CD1c-positive myeloid dendritic cell (primary cell): ENCODE measurements around the gene HAUS7.
"Not testable (repeated sequence)": the region's sequence is repeated elsewhere in the genome, so short reads cannot be mapped to it uniquely, and the experiment has no call there.

ENCODE experiments used
- DNase-seq: peaks from one replicate; pipeline ENCODE4 v3.0.0-alpha.2; 2016; ENCODE audit errors: extremely low spot score

The HAUS7 gene

DNA sequence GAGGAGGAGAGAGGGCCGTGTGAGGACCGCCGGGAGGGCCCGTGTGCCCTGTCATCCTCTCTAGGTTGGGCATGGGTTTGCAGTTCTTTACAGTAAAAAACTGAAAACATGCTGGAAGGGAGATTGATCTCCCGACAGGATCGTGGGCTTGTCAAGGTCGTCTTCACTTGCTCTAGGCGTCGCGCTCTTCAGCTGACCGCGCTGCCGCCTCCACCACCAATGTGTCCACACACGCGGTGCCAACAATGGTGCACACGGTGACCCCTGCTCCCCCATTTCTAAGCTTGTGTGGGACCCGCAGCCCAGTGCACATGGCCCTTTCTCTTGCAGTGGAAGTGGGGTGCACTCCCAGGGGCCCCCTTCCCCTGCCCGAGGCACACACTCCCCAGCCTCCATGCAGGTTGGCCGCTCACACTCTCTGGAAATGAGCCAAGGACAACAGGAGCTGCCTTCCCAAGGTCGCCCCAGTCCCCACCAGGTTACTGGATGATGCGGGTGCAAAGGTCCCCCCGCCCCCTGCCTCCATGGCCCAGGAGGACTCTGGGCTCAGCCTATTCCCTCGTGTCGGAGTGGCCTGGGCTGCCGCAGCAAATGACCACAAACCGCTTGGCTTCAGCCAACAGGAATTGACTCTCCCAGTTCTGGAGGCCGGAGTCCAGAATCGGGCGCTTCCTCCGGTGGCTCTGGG is 60.8 kb downstream of the HAUS7 start:
- no peak for DNase-seq

DNA sequence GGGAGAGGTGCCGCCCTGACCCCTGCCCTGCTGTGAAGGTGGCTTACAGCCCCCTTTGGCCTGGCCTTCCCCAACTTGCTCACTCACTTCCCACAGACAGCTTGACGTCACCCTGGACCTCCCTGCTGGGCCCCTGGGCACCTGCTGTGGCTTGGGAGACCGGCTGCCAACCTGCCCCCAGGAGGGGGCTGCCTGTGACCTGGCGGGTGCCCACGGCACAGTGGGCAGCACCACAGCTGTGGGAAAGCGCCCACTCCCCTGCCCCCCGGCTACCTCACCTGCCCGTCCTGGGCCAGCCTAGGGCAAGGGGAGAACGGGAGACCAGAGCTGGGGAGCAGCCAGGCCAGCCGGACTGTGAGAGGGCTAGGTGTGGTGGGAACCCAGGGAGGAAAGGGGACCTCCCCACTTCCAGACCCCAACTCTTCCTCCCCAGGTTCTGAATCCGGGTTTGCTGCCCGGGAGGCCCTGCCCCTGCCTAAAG is 61.5 kb downstream of the HAUS7 start:
- DNase-seq = no peak

DNA sequence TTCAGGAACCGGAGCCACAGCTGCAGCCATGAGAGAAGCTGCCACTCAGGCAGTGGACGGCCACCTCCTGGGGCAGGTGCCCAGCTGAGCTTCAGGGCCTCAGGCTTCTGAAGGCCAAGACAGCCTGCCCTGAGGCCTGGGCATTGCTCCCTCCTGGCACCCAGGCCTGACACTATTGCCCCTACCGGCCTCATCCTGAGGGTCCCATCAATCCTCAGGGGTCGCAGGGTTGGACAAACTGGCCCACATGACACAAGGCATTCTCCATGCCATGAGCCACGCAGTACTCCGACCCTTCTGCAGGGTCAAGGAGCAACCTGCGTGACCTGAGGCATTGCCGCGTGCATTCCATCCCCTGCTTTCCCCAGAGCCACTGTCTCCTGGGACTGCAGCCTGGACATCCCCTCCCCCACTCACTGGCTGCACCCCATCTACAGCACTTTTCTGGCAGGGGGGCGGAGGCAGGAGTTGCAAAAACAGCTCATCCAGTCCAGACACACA is 62.1 kb downstream of the HAUS7 start:
- DNase-seq = no peak

DNA sequence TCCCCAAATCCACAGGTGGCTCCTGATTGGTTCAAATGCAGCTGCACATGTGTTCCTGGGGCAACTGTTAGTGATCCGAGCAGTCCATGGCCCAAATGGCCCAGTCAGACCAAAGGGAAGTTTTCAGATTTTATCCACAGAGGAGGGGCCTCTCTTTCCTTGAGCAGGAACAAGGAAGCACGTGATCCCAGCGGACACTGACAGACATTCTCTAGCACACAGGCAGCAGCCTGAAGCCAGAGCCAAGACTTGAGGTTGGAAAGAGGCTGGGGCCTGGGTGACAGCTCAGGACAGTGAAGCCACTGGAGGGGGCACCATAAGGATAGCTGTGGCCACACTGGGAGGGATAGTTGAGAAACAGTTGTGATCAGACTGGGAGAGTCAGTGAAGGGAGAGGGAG is 62.6 kb downstream of the HAUS7 start:
- DNase-seq = no peak

DNA sequence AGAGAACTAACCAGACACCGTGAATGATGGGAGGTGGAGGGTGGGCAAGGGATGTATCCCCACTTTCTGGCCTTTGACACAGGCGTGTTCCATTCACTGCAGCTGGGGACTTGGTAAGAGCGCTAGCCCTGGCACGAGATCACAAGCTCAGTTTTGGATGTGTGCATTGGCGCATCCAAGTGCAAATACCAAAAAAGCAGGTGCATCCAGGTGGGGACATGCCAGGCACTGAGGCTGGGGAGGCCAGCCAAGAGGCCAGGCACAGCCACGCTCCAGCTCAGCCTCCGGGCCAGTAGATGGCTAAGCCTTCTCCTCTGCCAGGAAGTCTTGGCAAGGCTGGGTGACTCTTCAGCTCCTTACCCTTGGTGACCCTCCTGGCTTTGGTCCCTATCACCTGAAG is 63.5 kb downstream of the HAUS7 start:
- no peak for DNase-seq

DNA sequence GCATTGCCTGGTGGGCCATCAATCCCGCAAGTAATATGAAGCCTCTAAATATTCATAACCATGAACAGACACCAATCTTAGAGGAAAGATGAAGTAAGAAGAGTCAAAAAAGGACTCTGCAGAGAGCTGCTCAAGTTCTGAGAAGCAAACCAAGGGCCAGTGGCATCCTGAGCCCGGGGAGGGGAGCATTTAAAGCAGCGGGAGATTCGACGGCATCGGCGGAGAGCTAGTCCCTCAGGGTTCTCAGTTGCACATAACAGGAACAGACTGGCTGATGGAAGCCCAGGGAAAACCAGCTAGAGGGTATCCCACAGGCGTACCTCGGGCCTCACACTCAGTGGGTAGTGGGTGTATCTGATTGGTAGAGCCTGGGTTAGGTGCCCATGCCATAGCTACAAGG is 64.4 kb downstream of the HAUS7 start:
- no peak for DNase-seq

DNA sequence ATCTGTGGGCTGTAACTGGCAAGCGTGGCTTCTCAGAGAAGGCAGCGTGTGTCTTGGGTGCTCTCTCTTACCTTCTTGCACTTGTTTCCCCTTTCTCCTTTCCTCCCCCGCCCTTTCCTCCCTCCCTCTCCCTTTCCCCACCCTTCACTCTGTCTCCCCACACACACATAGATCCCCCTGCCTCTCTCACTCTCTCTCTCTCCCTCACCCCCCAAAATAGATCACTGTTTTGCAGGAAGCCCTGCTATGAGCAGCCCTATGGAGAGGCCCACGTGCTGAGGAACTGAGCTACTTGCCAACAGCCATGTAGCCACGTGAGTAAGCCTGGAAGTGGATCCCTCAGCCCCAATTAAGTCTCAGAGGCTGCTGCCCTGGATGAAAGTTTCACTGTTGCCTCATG is 65.0 kb downstream of the HAUS7 start:
- DNase-seq = no peak

DNA sequence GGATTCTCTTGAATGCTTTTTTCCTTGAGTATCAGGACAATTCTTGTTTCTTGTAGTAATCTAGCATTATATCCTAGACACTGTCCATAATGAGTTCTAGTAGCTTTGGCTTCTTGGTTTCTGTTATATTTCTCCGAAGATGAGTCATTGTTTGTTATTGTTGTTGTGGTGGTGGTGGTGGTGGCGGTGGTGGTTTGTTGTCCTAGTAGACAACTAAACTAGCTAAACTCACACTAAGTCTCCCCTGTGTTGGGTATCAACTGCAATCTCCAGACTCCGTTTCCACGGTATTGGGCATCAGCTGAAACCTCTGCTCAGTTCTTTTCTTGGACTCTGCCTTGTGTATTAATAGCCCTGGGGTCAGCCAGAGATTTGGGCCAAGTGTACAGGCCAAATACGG is 66.0 kb downstream of the HAUS7 start:
- not testable (repeated sequence) for DNase-seq

DNA sequence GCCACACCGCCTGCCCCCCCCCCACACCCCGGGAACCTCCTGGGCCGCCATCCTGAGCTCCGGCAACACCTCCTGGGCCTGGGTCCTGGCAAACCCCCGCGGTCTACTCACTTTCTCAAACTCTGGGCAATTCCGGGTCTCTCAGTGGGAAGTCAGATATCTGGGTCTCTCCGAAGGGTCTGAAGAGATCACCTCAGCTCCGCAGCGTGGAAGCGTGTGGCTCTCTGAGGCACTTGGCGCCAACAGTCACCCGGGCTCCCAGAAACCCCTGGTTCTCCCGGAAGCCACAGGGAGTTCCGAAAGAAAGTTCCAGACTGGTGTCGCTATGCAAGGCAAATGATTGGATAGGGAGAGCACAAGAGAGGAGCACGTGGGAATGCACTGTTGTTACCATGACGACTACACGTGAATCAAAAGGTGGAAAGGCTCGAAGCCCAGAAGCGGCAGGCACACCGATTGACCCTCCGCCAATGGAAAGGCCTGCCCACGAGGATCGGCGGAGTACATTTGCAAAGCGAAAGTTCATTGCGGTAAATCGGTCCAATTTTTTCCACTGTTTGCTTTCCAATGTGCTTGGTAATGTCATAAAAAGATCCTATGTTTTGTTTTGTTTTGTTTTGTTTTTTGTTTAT is 69.1 kb downstream of the HAUS7 start, which contains the start of gene PNMA6E:
Gene PNMA6E (minus strand): TSS at position 218 of the 632 bp plus-strand sequence. CDS start 2,501 bp downstream, outside the sequence.
- no peak for DNase-seq

DNA sequence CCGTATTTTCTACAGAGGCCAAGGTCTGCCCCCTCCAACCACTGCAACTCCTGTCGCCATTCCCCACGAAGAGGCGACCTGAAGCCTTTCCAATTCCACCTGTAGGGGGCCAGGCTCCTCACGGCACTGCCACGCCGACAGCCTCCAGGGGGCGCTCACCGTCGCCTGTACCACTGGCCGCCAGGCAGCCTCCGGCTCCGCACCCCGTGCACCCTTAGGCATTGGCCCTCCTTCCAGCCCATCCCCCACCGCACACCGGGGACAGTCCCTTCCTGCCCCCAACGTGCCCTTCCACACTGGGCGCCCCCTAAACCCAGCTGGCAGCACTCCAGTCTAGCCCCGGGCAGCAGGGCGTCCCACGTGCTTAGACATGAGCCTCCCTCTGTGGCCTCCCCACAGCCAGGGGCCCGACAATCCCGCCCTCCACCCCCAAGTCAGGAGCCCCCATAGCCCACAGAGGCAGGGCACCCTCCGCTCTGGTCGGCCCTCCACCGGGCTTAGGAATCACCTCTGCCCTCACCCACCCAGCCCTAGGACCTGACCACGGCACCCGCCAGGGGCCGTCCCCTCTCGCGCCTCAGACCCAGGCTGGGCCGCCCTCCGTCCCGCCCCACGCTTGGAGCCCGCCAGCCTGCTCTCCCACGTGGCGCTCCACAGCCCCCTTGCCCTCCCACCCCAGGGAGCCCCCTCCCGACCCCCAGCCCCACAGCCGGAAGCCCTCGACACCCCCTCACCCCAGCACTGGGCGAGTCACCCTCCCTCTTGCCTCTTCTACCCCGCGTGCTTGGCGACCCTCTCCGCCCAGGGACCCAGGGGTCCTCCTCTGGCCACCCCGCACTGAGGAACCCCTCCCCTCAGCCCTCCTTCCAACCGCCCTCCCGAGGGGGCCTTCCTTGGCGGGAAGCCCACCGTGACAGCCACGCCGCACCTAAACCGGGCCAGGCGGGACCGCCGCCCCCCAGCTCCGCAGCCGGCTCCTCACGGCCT is 69.9 kb downstream of the HAUS7 start:
- DNase-seq = peak; percentile 62

DNA sequence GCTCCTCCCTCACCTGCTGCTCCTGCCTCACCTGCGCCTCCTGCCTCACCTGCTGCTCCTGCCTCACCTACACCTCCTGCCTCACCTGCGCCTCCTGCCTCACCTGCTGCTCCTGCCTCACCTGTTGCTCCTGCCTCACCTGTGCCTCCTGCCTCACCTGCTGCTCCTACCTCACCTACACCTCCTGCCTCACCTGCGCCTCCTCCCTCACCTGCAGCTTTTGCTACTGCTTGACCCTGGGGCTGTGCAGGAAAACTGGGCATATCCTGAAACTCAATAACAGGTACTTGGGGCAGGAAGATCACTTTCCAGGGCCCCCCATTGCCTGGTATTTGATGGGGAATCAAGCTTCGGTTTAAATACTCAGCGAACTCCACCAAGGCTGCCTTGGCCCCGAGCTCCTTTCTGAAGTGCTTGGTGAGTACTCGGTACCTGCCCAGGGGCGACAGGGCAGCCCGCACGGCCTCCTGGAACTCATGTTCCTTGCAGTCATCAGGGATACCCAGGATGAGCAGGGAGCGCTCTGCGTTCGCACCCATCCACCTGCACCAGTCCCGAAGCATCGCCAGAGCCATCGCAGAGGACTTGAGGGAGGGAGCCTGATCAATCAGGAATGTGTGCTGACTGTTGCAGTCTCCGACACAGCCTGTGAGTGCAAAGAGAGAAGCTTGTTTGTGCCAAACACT is 72.0 kb downstream of the HAUS7 start:
- no peak for DNase-seq
